C4-2B (cell line): ENCODE data around the gene PTH1R.

Source experiments
- CTCF ChIP-seq: fragments of 450-650 bp; conservative IDR thresholded peaks from 2 replicates; pipeline ENCODE4 v1.5.1; 2017; ENCODE audit warnings: mild to moderate bottlenecking
- ZFX ChIP-seq: fragments of 450-650 bp; IDR thresholded peaks from 2 replicates; pipeline ENCODE4 v1.6.1; 2017

- TF ChIP-seq CTCF = no peak
- no peak for TF ChIP-seq ZFX
These were observed 34.0 kb upstream of the PTH1R start for GRCh38 chr3:46843508-46843907.
